Gastroesophageal sphincter (tissue), 4 donors: ENCODE measurements around the gene NOL9. TPM values are rescaled to one million over a fixed set of nuclear protein-coding genes. Genes with fewer than 3 reads are reported as not detected.

Experiments used
- ATAC-seq: fragments of 150-250 bp; one replicate; pipeline ENCODE4 v1.9.1; 2016; ENCODE audit warnings: mild to moderate bottlenecking, moderate library complexity
- H3K27ac ChIP-seq, 4 donors: fragments of 200-600 bp; sonication (generic) in 3 of 4; 1 replicate in 3 of 4; 2 replicates in 1 of 4; pipeline ENCODE4 v1.5.1; 2016 to 2019
- H3K27me3 ChIP-seq: fragments of 200-600 bp; sonication (generic); one replicate; pipeline ENCODE4 v1.5.1; 2019
- H3K36me3 ChIP-seq, 2 donors: fragments of 200-600 bp; sonication (generic); one replicate each; pipeline ENCODE4 v1.5.1; 2019; ENCODE audit warnings: control low read depth in 1 of 2
- H3K4me1 ChIP-seq, 3 donors: fragments of 200-600 bp; sonication (generic); 1 replicate in 2 of 3; 2 replicates in 1 of 3; pipeline ENCODE4 v1.5.1; 2016 to 2019; ENCODE audit warnings: control low read depth in 2 of 3
- H3K4me3 ChIP-seq, 2 donors: fragments of 200-600 bp; sonication (generic); one replicate each; pipeline ENCODE4 v1.5.1; 2019; ENCODE audit warnings: mild to moderate bottlenecking in 1 of 2, moderate library complexity in 1 of 2
- H3K9me3 ChIP-seq, 3 donors: fragments of 200-600 bp; sonication (generic); one replicate each; pipeline ENCODE4 v1.5.1; 2017 to 2019; ENCODE audit warnings: control low read depth in 2 of 3
- EP300 ChIP-seq: sonication (generic); formaldehyde crosslinking; IDR thresholded peaks from one replicate; pipeline ENCODE4 v1.6.1; 2017; ENCODE audit warnings: antibody characterized with exemption, mild to moderate bottlenecking
- POLR2A ChIP-seq, 2 donors: fragments of 450-650 bp; IDR thresholded peaks; one replicate each; pipeline ENCODE4 v1.6.1; 2017; ENCODE audit warnings: antibody characterized with exemption in 2 of 2, mild to moderate bottlenecking in 2 of 2, moderate library complexity in 1 of 2
- POLR2AphosphoS5 ChIP-seq: sonication (generic); formaldehyde crosslinking; IDR thresholded peaks from one replicate; pipeline ENCODE4 v1.6.1; 2017; ENCODE audit warnings: antibody characterized with exemption
- WGBS, 2 donors: methylation state at CpG; one replicate each; pipeline ENCODE4 v1.1.5; 2018; ENCODE audit warnings: low coverage in 1 of 2; 5-methylcytosine and 5-hydroxymethylcytosine counted together
- total RNA-seq, 4 donors: library from RNA; depleted of rRNA; stranded (reverse); fragments of >200 nt; gene quantifications; one replicate each; pipeline ENCODE4 v1.1.0, GENCODE V29; 2016
- TF ChIP-seq, protein P1 (sequence below), 4 experiments: fragments of 200-600 bp in 2 of 4; fragments of 450-650 bp in 2 of 4; sonication (generic) in 1 of 4; IDR thresholded peaks; one replicate each; pipeline ENCODE4 v1.5.1; 2017 to 2019; ENCODE audit warnings: antibody characterized with exemption in 4 of 4, mild to moderate bottlenecking in 2 of 4, moderate library complexity in 2 of 4

The NOL9 gene
- total RNA-seq, 4 donors from 2014 or later, result 21.2 to 32.2 (median 25.7) TPM

- 83% methylated on average over 1 of the region's 11 CpGs; no CpG with 5 or more reads in 1 of the 2 donors for WGBS, 2 donors
- no peak for ATAC-seq
- Histone ChIP-seq H3K4me1 (no peaks in the 10 kb centered on the region), H3K27ac (no peak overlapping the region), H3K36me3 (no peaks in the 10 kb centered on the region), H3K27me3 (peaks cover 35% of the 10 kb centered on the region), H3K4me3 (no peak overlapping the region), H3K9me3 (no peaks in the 10 kb centered on the region)
- TF ChIP-seq POLR2A (IDR thresholded peaks at IDR 0.05) (no peak), POLR2AphosphoS5 (no peak)
- TF ChIP-seq, protein P1, sequence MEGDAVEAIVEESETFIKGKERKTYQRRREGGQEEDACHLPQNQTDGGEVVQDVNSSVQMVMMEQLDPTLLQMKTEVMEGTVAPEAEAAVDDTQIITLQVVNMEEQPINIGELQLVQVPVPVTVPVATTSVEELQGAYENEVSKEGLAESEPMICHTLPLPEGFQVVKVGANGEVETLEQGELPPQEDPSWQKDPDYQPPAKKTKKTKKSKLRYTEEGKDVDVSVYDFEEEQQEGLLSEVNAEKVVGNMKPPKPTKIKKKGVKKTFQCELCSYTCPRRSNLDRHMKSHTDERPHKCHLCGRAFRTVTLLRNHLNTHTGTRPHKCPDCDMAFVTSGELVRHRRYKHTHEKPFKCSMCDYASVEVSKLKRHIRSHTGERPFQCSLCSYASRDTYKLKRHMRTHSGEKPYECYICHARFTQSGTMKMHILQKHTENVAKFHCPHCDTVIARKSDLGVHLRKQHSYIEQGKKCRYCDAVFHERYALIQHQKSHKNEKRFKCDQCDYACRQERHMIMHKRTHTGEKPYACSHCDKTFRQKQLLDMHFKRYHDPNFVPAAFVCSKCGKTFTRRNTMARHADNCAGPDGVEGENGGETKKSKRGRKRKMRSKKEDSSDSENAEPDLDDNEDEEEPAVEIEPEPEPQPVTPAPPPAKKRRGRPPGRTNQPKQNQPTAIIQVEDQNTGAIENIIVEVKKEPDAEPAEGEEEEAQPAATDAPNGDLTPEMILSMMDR (IDR thresholded peaks at IDR 0.05), result no peak
These were observed 45.5 kb downstream of the NOL9 start for GRCh38 chr1:6508816-6509189.

- Histone ChIP-seq H3K4me3 (no peak overlapping the region), H3K27me3 (peaks cover 35% of the 10 kb centered on the region), H3K36me3 (no peaks in the 10 kb centered on the region), H3K9me3 (no peaks in the 10 kb centered on the region), H3K27ac (no peak overlapping the region), H3K4me1 (no peaks in the 10 kb centered on the region)
- no peak for TF ChIP-seq POLR2AphosphoS5
- no peak for TF ChIP-seq POLR2A (IDR thresholded peaks at IDR 0.05)
- no peak for TF ChIP-seq EP300
- TF ChIP-seq, protein P1 (IDR thresholded peaks at IDR 0.05), result no peak
- ATAC-seq, result no peak
- WGBS, 2 donors, result no CpG with 5 or more reads among the region's 18 CpGs
These were observed 46.0 kb downstream of the NOL9 start for GRCh38 chr1:6508154-6508815.

DNA sequence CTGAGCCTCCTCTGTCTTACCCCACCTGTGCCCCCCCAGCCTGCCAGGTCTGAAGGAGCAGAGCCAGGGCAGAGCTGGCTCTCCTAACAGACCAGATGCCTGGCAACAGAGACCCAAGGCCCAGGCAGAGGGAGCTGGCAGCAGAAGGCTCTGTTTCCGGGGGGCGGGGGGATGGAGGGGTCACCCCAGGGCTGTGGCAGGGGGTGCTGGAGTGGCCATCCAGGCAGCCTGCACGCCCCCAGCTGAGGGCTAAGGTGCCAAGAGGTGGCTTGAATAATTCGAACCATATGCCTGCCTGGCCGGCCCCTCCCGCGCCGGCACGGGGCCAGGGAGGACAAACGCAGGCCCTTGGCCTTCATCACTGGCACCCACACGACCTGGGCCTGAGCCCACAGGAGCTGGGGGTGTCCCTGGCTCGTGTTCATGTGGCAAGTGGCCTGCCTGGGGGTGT, 46.8 kb downstream of the NOL9 start:
- TF ChIP-seq EP300 (no peak), POLR2AphosphoS5 (no peak), POLR2A (IDR thresholded peaks at IDR 0.05) (no peak)
- TF ChIP-seq, protein P1 (IDR thresholded peaks at IDR 0.05), result no peak
- Histone ChIP-seq H3K27me3 (peaks cover 35% of the 10 kb centered on the region), H3K4me3 (no peak overlapping the region), H3K27ac (no peak overlapping the region), H3K36me3 (no peaks in the 10 kb centered on the region), H3K4me1 (peaks cover 0 to 5% (median 0%) of the 10 kb centered on the region in 3 donors), H3K9me3 (no peaks in the 10 kb centered on the region)
- no CpG with 5 or more reads among the region's 12 CpGs for WGBS, 2 donors
- ATAC-seq, result no peak

DNA sequence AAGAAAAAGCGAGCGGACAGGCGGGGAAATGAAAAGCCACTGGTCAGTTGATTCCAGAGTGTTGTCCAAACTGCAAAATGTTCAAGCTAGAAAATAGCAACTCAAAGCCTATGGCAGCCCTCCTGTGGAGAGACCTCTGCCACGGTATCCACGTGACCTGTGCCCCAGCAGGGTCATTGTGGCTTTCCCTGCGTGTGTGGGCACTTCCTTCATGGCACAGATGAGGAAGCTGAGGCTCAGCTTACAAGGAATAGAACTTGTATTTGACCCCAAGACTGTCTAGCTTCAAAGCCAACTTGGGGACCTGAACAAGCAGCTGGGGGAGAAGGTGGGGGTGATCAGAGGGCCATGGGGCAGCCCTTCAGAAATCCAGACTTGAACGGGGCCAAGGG, 47.3 kb downstream of the NOL9 start:
- ATAC-seq, result no peak
- peaks cover 36% of the 10 kb centered on the region for H3K27me3 ChIP-seq
- H3K36me3 ChIP-seq, result no peaks in the 10 kb centered on the region
- TF ChIP-seq POLR2A (IDR thresholded peaks at IDR 0.05), result no peak
- no peak for TF ChIP-seq EP300
- no peak for TF ChIP-seq POLR2AphosphoS5
- TF ChIP-seq, protein P1 (IDR thresholded peaks at IDR 0.05), result no peak
- no peak overlapping the region for H3K27ac ChIP-seq
- peaks cover 0 to 10% (median 0%) of the 10 kb centered on the region in 3 donors for H3K4me1 ChIP-seq
- no peak overlapping the region for H3K4me3 ChIP-seq
- WGBS, 2 donors, result 62% methylated on average over 3 of the region's 7 CpGs; no CpG with 5 or more reads in 1 of the 2 donors
- H3K9me3 ChIP-seq, result no peaks in the 10 kb centered on the region
